NCI-H2171 (cell line): ENCODE data around the gene ST6GALNAC2.

ENCODE experiments used
- DNase-seq: peaks from one replicate; lab custom pipeline; 2025; lab: John Stamatoyannopoulos, UW

The ST6GALNAC2 gene

DNA sequence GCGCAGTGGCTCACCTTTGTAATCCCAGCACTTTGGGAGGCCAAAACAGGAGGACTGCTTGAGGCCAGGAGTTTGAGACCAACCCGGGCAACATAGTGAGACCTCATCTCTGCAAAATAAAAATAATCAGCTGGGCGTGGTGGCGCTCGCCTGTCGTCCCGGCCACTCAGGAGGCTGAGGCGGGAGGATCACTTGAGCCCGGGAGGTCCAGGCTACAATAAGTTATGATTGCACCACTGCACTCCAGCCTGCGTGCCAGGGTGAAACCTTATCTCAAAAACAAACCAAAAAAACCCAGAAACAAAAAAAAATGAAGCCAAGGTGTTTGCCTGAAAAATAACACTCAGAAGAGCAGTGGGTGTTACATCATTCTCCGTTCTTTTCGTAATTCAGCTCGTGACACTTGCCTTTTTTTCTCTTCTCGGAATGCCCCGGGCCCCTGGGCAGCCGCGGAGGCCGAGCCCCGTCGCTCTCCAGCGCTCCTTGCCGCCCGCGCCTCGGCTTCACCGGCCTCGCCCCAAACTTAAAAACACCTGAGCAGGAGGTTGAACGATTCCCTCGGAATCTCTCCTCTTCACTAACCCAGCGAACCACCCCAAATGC lies 28.8 kb downstream of the ST6GALNAC2 start:
- no peak for DNase-seq

DNA sequence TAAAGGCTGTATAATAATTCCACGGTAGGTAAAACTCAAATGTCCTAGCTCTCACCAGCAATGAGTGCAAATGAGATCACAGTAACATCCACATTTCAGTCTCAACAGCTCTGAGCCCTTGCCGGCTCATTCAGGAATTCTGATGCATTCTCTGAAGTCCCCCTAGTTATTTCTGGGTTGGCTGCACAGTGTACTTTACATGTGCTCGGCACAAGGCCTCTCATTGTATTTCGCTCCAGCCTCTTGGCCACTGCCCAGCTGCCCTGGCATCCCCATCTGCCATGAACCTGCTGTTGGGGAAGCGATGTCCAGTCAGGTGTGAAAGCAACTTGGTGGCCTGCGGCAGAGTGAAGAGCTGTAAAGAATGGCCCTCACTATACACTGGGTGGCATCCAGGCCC lies 31.5 kb downstream of the ST6GALNAC2 start:
- no peak for DNase-seq

GRCh38 chr17:76553178-76553908 lies 32.3 kb downstream of the ST6GALNAC2 start:
- no peak for DNase-seq

DNA sequence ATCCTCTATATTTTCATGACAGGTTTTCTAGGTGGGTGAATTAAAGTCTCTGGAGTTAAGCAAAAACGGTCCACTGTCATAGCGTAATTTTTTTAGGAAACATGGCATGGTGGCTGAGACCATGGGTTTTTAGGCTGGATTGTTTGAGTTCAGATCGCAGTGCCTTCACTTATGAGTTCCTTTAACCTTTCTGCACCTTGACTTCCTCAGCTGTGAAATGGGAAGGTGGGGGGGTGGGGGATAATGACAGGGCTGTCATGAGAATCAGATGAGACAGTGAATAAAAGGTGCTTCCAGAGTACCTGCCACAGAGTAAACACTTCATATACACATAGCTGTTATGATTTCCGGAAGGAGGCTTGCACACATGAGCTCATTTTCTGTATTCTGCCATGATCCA lies 34.0 kb downstream of the ST6GALNAC2 start:
- no peak for DNase-seq

DNA sequence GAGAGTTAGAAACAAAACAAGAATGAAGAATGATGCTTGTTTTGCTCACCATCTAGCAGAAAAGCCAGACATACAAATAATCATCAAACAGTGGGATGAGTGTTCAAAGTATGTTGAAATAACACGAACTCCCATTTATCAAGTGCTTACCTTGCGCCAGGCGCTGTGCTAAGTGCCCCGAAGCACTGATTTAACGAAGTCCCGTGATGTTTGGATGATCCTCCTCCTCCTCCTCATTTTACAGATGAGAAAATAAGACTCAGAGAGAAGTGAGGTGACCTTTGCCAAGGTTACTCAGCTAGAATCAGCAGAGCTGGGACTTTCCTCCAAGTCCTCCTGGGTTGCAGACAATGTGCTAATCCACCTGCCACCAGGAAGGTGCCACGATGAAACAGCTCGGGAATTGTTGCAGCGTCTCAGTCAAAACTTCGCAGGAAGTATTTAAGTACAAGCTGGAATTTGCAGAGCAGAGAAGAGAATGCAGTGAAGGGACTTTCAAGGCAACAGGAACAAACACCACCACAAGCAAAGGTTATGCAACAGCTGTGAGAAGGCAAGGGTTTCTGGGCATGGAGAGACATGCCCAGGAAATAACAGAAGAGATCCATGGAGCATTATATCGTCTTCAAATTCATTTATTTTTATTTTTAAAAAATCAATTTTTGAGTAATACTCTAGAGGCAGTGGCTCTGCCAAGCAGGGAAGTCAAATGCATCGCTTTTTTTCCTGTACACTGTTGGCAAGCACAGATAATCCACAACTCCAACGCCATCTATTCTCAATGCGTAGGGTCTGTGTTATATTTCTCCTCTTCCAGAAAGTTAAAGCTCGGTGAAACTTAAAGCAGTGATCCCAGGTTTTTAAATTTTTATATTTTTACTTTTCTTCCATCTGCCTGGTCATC lies 34.7 kb downstream of the ST6GALNAC2 start:
- DNase-seq: no peak

GRCh38 chr17:76549539-76549938 lies 36.1 kb downstream of the ST6GALNAC2 start:
- DNase-seq: no peak

DNA sequence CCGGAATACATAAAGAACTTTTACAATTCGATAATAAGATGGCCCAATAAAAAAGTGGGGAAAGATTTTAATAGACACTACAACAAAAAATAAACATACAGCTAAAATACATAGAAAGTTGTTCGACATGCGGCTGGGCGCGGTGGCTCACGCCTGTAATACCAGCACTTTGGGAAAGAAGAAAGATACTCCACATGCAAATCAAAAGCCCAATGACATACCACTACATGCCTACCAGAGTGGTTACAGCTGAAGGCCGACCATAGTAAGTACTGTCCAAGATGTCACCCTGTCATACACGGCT lies 36.5 kb downstream of the ST6GALNAC2 start:
- no peak for DNase-seq

DNA sequence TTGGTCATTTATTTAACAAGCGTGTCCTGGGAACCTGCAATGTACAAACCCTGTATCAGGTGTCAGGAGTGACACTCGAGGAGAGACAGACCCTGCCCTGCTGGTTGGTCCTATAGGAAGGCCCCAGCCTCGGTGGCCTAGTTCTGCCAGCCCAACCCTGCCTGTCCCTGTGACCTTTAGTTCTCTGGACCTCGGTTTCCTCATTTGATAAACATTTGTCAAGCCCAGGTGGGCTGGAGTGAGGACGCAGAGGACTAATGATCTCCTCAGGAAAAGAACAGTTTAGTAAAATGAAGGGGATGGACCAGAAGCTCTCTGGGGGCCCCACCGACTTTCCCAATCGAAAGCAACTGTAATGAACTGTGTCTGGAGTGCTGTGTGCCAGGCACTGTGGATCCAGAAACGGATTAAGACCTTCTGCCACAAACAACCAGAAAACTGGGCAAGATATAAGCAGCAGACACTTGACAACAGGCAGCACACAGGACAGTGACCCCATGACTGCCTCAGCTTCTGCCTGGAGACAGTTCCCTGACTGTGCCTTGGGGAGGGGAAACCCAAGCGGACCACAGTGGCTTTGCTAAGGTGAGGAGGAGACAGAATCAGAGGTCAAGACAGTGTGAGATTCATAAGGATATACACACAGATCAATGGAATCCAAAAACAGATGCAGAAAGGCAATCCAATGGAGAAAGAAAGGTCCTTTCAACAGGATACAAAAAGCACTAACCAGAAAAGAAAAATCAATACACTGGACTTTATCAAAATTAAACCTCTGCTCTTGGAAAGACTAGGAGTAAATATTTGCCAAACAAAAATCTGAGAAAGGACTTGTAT lies 37.1 kb downstream of the ST6GALNAC2 start:
- no peak for DNase-seq

DNA sequence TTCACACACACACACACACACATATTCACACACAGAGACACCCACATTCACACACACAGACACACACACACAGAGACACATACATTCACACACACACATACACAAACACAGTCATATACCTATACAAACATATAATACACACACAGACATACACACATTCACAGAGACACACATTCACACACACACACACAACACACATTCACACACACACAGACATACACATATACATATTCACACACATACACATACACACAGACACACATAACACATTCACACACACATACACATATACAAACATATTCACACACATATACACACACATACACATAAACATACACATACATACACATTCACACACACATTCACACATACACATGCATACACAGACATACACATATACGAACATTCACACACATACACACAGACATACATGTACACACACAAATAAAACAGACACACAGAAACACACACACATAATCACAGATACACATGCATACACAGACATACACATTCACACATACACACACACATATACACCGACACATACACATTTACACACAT lies 37.9 kb downstream of the ST6GALNAC2 start:
- no peak for DNase-seq

DNA sequence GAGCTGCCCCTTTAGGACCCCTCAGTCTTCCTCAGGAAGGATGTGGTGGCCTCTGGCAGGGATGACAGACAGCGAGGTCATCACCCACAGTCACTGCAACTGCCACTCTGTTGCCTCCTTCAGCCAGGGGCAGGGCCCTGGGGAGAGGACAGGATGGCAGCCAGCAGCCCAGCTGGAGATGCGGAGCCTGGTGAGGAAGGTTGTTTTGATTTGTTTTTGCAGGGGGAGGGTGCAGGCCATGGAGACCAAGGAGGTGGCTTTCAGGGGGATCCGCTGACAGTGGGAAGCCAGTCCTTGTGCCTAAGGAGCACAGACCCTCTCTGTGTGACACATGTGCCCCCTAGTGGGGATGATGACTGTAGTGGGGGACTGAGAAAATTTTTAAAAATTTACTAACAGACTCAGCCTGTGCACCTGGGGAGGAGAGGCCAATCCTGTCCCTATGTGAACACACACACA lies 38.4 kb downstream of the ST6GALNAC2 start:
- DNase-seq: peak; percentile 75

- DNase-seq: no peak
Measured at GRCh38 chr17:76546556-76547182, 39.0 kb downstream of the ST6GALNAC2 start.

DNA sequence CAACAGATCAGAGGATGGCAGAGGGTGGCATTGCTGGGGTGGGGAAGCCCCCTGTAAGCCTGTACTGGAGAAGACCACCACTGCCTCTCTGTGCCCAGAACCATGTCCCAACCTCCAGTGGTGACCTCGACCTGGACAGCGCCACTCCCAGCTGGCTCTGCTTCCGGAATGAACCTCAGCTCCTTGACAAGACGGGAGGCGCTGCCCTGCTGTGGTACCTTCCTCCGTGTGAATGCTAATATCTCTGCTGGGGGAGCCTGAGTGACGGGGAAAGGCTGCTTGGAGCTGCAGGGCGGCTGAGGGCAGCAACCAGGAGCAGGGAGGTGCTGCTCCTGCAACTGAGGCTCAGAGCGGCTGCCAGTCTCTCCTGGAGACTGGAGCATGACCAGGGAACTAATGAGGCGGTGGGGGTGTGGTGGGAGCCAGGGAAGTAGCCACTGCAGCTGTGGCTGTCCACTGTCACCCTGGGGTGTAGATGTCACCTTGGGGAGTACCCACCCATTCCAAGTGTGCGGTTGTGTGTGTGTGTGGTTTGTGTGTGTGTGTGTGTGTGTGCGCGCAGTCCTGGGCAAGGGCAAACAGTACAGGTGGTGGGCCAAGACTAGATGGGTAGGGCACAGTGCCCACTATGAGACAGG lies 39.6 kb downstream of the ST6GALNAC2 start:
- no peak for DNase-seq

- peak; percentile 65 for DNase-seq
Measured at GRCh38 chr17:76544546-76545365, 40.9 kb downstream of the ST6GALNAC2 start.

DNA sequence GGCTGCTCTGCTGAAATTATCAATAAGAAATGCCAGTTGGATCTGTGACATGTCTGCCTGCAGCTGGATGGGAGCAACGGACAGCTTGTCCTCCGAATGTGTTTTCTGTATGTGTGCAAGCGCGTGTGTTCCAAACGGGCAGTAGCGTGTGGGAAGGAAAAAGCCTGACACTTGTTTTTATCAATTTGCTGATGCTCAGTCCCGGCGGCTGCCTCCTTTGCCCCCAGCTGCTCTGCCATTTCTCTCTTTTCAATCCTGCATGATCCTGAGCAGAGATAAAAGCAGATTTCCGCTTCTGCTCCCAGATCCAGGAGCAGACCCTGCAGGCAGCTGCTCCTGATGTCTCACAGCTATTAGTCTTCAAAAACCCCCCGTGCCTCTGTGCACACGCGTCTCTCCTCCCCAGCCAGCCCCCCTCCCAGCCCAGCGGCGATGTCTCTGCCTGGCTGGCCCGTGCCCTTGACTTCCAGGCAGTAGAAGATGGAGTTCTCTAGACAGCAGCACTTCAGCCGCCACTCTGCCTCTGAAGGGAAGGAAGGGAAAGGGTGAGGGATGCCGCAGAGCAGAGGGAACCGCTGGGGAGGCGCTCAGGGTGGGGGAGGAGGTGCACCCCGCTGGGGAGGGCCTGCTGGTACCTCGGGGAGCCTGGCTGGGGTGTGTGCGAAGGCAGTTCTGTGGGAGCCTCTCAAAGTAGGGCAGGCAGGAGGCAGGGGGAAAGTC lies 41.7 kb downstream of the ST6GALNAC2 start:
- DNase-seq: peak; percentile 54

DNA sequence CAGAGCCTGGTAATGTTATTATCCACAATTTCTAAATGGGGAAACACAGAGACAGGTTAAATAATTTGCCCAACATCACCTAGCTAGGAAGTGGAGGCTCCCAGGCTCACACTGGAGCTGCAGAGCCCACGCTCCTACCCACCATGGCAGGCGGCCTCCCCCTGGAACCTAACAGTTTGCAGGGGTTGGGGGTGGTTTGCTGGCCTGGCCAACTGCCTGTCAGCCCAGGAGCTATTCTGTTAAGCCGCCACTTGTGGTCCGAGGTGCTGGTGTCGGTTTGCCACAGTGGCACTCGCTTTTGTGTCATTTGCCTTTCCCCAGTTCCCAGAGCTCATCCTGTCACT lies 42.2 kb downstream of the ST6GALNAC2 start:
- DNase-seq: no peak

DNA sequence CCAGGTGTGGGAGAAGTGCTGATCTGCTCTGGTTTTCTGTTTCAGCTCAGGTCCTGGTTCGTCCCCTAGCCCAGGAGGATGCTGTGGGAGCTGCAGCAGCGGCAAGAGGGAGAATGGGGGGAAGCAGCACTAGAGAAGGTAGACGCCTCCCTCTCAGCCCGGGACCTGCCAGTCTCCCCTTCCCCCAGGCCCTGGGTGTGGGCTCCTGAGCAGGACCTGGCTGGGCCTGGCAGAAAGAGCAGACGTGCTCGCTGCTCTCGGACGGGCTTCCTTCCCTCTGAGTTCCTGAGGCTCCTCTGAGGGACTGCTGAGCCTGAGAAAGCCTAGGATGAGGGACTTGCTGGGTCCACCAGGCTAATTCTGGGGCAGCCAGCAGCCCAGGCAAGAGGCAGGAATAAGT lies 42.7 kb downstream of the ST6GALNAC2 start:
- DNase-seq: no peak

- DNase-seq: no peak
Measured at GRCh38 chr17:76542566-76542971, 43.1 kb downstream of the ST6GALNAC2 start.

DNA sequence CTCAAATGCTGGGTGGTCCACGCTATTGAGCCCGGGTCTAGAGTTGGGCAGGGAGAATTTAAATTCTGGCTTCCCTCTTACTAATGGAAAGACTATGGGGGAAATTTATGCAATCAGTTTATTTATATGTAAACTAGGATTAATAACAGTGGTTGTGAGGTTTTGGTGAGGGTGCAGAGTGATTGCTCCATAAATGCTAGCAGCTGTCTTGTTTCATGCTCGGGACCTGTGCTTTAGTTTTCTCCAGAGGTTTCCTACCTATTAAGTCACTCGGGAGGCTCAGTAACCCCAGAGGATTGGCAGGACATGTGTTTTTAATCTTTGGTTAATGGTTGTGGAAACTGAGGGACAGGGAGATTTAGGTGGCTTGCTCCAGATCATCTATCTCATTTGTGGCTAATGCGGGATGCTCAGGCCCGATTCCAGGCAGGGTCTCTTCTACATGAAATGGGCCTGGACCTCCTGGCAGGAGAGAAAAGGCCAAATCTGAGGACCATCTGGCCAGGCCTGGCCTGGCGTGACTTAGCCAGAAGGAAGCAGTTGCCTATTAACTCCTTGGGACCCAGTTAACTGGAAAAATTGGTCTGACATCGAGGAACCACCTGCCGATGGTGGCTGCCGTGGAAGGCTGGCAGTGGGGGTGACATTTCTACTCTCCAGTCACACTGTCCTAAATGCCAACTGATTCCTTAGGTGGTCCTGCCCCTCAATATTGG lies 43.8 kb downstream of the ST6GALNAC2 start:
- no peak for DNase-seq
